Fibroblast of skin of right quadriceps (primary cell): Measurements from ENCODE around the gene ARL15.

Experiments used
- DNase-seq: peaks from one replicate; pipeline ENCODE4 v3.0.0-alpha.2; 2013

Gene ARL15

DNA sequence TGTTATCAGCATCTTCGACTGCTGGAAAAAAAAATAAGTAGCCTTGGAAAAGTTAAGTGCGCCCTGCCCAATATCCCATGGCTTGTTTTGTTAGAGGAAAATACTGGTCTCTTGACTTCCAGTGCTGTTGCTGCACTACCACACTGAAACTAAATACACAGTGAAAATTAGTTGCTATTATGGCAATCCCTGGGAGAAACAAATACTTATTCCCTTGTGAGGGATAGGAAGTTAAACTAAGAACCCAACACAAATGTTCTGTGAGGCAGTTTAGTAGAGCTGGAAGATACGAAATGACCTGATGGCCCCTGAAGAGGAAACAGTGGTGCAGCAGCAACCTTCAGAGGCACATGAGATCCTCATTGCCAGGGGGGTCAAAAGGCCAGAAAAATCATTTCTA, 164.0 kb downstream of the ARL15 start:
- no peak for DNase-seq

- no peak for DNase-seq
Measured at GRCh38 chr5:54140247-54140840, 170.0 kb downstream of the ARL15 start.

GRCh38 chr5:54136516-54137440, 173.6 kb downstream of the ARL15 start:
- peak; percentile 37 for DNase-seq

DNA sequence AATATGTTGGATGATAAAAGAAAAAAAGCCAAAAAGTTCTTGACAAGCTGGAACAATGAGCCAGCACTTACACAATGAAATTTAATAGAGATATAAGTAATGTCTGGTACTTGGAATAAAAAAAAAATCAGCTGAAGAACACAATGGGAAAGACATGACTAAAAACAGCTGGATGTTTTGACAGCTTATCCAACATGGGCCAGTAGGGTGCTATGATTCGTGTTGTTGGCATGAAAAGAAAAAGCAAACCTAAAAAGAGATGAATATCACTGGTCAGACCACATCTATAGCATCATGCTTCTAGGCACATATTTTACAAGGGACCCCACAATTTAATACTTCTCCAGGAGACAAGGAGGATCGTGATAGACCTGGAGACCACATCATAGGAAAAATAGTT, 175.3 kb downstream of the ARL15 start:
- DNase-seq, result peak; percentile 44

- DNase-seq, result no peak
Measured at GRCh38 chr5:54133917-54134316, 176.5 kb downstream of the ARL15 start.

DNA sequence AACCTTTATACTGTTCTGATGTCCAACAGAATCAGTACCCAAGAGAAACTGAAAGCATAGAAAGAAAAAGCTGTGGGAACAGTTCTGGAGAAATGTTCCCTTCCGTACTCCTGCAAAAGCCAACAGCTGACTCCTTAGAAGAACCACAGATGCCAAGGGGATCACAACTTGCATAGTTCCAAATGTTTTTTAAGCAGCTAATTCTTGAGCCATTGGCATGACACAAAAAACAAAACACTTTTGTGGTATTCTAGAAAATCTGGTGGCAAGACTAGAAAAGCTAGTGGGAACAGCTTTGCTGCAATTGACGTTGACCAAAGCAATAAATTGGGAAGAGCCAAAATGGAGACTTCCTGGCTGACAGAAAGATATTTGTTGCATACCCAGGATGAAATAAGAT, 189.9 kb downstream of the ARL15 start:
- DNase-seq, result no peak

DNA sequence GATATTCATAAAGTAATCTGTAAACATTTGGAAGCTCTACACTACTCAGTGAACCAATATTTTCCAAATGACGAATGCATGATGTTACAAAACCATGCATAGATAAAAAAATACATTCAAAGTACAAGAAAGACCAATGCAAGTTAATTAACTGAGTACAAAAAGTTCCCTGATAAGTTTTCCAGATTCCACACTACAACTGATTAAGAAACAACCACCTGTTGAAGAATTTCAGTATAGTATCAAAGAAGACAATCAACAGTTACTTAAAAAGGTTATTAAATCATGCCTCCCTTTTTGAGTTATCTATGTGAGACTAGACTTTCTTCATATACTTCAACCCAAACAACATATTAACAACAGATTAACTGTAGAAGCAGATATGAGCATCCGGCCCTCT, 192.4 kb downstream of the ARL15 start:
- no peak for DNase-seq

DNA sequence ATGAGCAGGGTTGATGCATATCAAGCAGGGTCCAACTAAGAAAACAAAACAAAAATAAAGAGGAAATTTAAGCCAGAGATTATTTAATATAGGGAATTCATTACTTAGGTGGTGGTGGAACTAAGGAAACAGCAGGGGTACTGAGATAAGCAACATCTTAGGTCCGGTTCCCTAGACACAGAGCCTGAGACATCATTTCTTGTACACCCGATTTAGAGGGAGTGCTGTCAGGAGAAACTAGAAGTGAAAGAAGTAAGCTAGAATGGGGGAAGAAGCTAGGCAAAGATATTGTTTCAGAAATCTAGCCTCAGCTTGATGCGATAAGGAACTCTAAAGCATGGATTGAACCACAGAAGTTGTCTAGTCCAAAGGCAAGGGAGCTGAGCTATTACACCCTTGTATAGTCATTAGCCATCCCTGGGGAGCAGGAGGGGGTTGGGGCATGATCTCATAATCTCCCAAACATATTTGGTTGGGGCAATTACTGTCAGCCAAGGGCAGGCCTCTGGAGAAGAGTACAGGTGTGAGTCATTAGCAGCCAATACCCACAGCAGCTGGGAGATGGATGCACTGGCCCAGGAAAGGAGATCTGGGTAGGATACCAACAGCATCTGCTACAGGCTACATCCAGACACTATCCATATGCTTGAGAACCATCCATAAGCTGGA, 194.5 kb downstream of the ARL15 start:
- DNase-seq, result peak; percentile 48

- no peak for DNase-seq
Measured at GRCh38 chr5:54113060-54113459, 197.3 kb downstream of the ARL15 start.

DNA sequence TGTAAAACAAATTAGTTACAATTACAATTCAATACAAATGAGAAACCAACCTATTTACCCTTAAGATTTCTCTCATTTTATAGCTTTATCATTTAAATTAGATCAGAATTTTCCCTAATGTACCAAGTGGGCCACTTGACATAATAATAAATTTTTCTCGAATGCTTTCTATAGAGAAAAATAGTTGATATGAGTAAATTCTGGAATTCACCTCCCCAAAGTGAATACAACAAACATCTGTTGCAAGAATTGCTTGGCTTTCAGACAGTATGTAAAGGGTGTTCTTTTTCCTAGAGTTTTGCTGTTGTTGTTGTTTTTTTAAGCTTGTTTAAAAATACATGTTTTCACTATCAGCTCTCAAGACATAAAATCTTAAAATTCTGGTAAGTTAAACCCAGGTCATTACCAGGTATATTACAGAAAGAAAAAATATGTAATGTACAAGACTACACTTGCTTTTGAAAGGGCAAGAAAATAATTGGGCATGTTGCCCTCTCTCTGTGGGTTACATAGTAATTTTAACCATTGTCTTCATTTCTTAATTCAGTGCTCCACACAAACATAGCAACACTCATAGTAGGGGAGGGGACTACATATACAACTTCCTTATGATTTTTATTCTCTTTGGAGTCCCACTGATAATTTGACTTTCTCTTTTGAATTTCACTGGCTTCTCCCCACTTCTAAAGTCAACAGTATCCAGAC, 200.6 kb downstream of the ARL15 start:
- no peak for DNase-seq

- peak; percentile 34 for DNase-seq
Measured at GRCh38 chr5:54108136-54108535, 202.2 kb downstream of the ARL15 start.

GRCh38 chr5:54103871-54104270, 206.5 kb downstream of the ARL15 start:
- no peak for DNase-seq

- no peak for DNase-seq
Measured at GRCh38 chr5:54098267-54098666, 212.1 kb downstream of the ARL15 start.

- no peak for DNase-seq
Measured at GRCh38 chr5:54095969-54096368, 214.4 kb downstream of the ARL15 start.

DNA sequence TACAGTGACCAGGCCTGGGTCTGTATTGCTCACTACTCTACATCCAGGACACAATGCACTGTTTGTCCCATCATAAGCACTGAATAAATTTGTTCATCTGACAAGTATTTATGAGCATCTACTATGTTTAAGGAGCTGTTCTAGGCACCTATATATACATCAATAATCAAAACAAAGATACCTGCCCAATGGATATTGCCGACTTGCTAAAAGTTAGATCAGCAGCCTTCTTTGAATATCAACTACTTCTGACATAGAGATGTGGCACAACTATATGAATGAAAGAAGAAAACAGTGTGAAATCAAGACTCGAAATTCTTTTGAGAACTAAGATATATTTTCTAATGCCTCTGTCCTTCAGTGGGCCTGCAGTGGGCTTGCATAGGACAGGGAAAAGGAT, 215.7 kb downstream of the ARL15 start:
- DNase-seq, result no peak

- DNase-seq, result peak; percentile 34
Measured at GRCh38 chr5:54093861-54094260, 216.5 kb downstream of the ARL15 start.

DNA sequence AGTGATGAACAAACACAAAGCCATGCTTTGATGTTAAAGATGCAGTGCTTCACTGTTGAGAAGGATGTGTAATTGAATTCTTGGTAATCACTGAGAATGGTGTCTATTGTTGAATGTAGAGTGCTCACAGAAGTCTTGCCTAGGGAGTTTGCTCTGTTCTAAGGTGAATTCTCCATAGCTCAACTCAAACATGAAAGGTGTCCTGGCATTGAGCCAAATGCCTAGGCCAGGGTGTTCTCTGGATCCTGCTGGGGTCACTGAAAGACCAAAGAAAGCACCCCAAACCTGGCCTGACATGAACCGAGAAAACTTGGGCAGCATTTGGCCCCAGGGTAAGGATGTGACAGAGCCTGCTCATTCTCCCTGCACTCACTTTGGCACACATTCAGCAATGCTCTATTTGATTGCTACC, 217.3 kb downstream of the ARL15 start:
- DNase-seq, result no peak

- DNase-seq, result peak; percentile 41
Measured at GRCh38 chr5:54091307-54092130, 218.9 kb downstream of the ARL15 start.

GRCh38 chr5:54090495-54091120, 219.8 kb downstream of the ARL15 start:
- peak; percentile 92 for DNase-seq

DNA sequence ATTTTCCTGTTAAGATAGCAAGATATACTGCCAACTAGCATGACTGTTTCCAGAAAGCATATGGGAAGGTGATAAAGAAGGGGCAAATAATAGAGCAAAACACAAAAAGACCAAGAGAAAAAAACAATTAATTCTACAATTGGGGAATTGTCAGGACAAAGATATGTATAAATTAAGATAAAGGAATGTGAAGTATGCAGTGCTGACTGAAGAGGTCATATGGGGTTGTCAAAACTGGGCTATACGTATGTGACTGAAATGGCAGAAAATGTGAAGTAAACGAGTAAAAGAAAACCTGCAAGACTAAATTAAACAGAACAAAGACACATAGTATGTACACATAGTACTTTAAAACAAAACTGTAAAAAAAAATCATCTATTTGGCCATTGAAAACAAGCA, 222.3 kb downstream of the ARL15 start:
- peak; percentile 46 for DNase-seq

- peak; percentile 89 for DNase-seq
Measured at GRCh38 chr5:54087436-54087835, 222.9 kb downstream of the ARL15 start.

DNA sequence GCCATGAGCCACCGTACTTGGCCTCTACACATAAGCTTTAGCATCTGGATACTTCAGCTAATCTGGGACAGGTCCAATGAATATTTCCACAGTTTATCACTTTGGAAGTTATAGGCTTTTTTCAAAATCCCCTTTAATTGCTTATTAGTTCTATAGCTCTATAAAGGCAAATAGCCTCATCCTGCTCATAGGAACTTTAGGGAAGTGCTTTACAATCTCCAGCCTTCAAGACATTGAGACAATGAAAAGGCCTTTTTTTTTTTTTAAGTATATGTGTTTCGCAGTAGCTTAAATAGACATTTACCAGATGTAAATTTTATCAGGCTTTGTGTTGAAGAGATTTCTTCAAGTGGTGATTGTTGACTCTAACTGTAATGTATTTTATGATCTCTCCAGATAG, 224.2 kb downstream of the ARL15 start:
- no peak for DNase-seq
